Body of pancreas (tissue), 4 donors: ENCODE results near the gene FAM120B. TPM values are rescaled to one million over a fixed set of nuclear protein-coding genes. Genes with fewer than 3 reads are reported as not detected.

Experiments
- ATAC-seq: fragments of 150-250 bp; one replicate; pipeline ENCODE4 v1.9.1; 2016
- DNase-seq, 4 donors: peaks; one replicate each; pipeline ENCODE4 v3.0.0-alpha.2; 2019
- H3K27ac ChIP-seq, 4 donors: fragments of 200-600 bp; sonication (generic); 1 replicate in 3 of 4; 2 replicates in 1 of 4; pipeline versions ENCODE4 v1.5.1 to v1.6.1; 2016 to 2019; ENCODE audit warnings: mild to moderate bottlenecking in 1 of 4, mixed read lengths in 1 of 4, moderate library complexity in 1 of 4
- H3K27me3 ChIP-seq, 2 donors: fragments of 200-600 bp; sonication (generic); one replicate each; pipeline ENCODE4 v1.6.0; 2016; ENCODE audit warnings: mild to moderate bottlenecking in 1 of 2
- H3K36me3 ChIP-seq, 2 donors: fragments of 200-600 bp; sonication (generic); replicated peaks in 1 of 2; 2 replicates each; pipeline ENCODE4 v1.5.1; 2016; ENCODE audit warnings: low read depth in 2 of 2; ENCODE audit not compliant: insufficient read depth in 1 of 2
- H3K4me1 ChIP-seq: fragments of 200-600 bp; sonication (generic); one replicate; pipeline ENCODE4 v1.6.0; 2016
- H3K4me3 ChIP-seq, 2 donors: fragments of 200-600 bp; sonication (generic); 1 replicate in 1 of 2; 2 replicates in 1 of 2; pipeline ENCODE4 v1.5.1; 2016 to 2019
- H3K9me3 ChIP-seq, 3 donors: fragments of 200-600 bp; sonication (generic); 1 replicate in 2 of 3; 2 replicates in 1 of 3; pipeline ENCODE4 v1.5.1; 2016
- POLR2A ChIP-seq, 3 donors: fragments of 450-650 bp; IDR thresholded peaks; one replicate each; pipeline ENCODE4 v1.6.1; 2016; ENCODE audit warnings: antibody characterized with exemption in 3 of 3, mild to moderate bottlenecking in 2 of 3
- WGBS, 2 donors: methylation state at CpG; one replicate each; pipeline ENCODE4 v1.1.5; 2017; 5-methylcytosine and 5-hydroxymethylcytosine counted together
- intact Hi-C: fragments of 100-400 bp; cut with DNase I; formaldehyde crosslinking; loops from one replicate; pipeline ENCODE4 v1.15.1; 2023
- total RNA-seq, 2 donors: library from RNA; depleted of rRNA; stranded (reverse); fragments of >200 nt; gene quantifications; one replicate each; pipeline ENCODE4 v1.1.0, GENCODE V29; 2016
- TF ChIP-seq, protein P1 (sequence below), 7 experiments: fragments of 450-650 bp in 4 of 7; fragments of 200-600 bp in 3 of 7; sonication (generic) in 3 of 7; IDR thresholded peaks; one replicate each; pipeline ENCODE4 v1.5.1; 2016 to 2019; ENCODE audit warnings: antibody characterized with exemption in 7 of 7

FAM120B gene
- total RNA-seq, 2 donors from 2014 or later = 15.6 to 29.0 TPM

- ATAC-seq = no peak
- no peak for DNase-seq
- H3K9me3 ChIP-seq = no peaks in the 10 kb centered on the region
- no peaks in the 10 kb centered on the region for H3K27me3 ChIP-seq
- intact Hi-C loops = no loop called here
- H3K27ac ChIP-seq = no peak overlapping the region
- no peaks in the 10 kb centered on the region for H3K4me1 ChIP-seq
- TF ChIP-seq POLR2A (IDR thresholded peaks at IDR 0.05) = no peak
- TF ChIP-seq, protein P1, sequence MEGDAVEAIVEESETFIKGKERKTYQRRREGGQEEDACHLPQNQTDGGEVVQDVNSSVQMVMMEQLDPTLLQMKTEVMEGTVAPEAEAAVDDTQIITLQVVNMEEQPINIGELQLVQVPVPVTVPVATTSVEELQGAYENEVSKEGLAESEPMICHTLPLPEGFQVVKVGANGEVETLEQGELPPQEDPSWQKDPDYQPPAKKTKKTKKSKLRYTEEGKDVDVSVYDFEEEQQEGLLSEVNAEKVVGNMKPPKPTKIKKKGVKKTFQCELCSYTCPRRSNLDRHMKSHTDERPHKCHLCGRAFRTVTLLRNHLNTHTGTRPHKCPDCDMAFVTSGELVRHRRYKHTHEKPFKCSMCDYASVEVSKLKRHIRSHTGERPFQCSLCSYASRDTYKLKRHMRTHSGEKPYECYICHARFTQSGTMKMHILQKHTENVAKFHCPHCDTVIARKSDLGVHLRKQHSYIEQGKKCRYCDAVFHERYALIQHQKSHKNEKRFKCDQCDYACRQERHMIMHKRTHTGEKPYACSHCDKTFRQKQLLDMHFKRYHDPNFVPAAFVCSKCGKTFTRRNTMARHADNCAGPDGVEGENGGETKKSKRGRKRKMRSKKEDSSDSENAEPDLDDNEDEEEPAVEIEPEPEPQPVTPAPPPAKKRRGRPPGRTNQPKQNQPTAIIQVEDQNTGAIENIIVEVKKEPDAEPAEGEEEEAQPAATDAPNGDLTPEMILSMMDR (IDR thresholded peaks at IDR 0.05) = no peak
- WGBS, 2 donors = 71 to 84% methylated on average over 7 of the region's 7 CpGs
- H3K4me3 ChIP-seq = no peak overlapping the region
- no peaks in the 10 kb centered on the region for H3K36me3 ChIP-seq
These were observed 118.1 kb downstream of the FAM120B start for GRCh38 chr6:170424604-170425126.

GRCh38 chr6:170429450-170429849 is 122.9 kb downstream of the FAM120B start:
- no peak overlapping the region for H3K27ac ChIP-seq
- no peak for DNase-seq
- H3K27me3 ChIP-seq = no peaks in the 10 kb centered on the region
- ATAC-seq = no peak
- no peaks in the 10 kb centered on the region for H3K36me3 ChIP-seq
- 66 to 78% methylated on average over 7 of the region's 7 CpGs for WGBS, 2 donors
- no peaks in the 10 kb centered on the region for H3K9me3 ChIP-seq
- no peak for TF ChIP-seq POLR2A (IDR thresholded peaks at IDR 0.05)
- TF ChIP-seq, protein P1 (IDR thresholded peaks at IDR 0.05) = no peak
- no peaks in the 10 kb centered on the region for H3K4me1 ChIP-seq
- intact Hi-C loops = no loop called here
- H3K4me3 ChIP-seq = no peak overlapping the region

GRCh38 chr6:170433163-170434116 is 126.9 kb downstream of the FAM120B start:
- intact Hi-C loops = no loop called here
- H3K4me1 ChIP-seq = peaks cover 9% of the 10 kb centered on the region
- no peak for ATAC-seq
- no peaks in the 10 kb centered on the region for H3K27me3 ChIP-seq
- H3K4me3 ChIP-seq = no peak overlapping the region
- H3K36me3 ChIP-seq = no peaks in the 10 kb centered on the region
- H3K9me3 ChIP-seq = no peaks in the 10 kb centered on the region
- WGBS, 2 donors = 69 to 74% methylated on average over 14 to 17 of the region's 17 CpGs
- no peak overlapping the region for H3K27ac ChIP-seq
- DNase-seq = no peak
- TF ChIP-seq, protein P1 (IDR thresholded peaks at IDR 0.05) = no peak
- no peak for TF ChIP-seq POLR2A (IDR thresholded peaks at IDR 0.05)

DNA sequence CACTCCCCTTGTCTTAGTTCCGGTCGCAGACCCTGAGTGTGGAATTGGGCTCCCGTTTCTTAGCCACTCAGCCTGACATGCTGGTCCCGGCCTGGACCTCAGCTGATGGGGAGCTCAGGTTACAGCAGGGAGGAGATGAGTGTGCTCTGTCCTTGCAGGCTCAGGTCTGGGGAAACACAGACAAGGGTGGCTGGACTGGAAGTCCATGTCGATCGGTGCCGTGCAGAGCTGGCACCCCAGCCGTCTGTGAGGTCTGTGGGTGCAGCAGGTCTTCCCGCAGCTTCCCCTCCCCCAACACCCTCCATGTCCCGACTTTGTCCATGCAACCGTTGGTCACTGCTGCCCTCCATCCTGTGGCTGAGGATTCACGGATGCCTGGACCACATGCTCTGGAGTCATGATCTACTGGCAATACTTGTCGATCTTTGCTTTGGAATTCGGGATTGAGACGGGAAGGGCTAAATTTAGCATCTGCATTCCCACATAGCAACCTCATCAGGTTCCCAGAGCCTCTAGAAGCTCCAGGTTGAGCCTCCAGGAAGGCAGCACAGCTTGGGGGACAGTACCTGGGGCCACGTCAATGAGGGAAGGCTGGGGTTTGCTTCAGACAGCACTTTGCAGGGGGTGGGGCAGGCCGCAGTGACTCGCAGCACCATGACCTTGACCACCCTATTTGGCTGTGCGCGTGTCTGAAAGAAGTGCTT is 127.7 kb downstream of the FAM120B start:
- TF ChIP-seq, protein P1 (IDR thresholded peaks at IDR 0.05) = no peak
- no peak for TF ChIP-seq POLR2A (IDR thresholded peaks at IDR 0.05)
- H3K4me1 ChIP-seq = peaks cover 9% of the 10 kb centered on the region
- no peak for DNase-seq
- intact Hi-C loops = no loop called here
- H3K36me3 ChIP-seq = no peaks in the 10 kb centered on the region
- ATAC-seq = no peak
- no peak overlapping the region for H3K27ac ChIP-seq
- H3K9me3 ChIP-seq = no peaks in the 10 kb centered on the region
- no peaks in the 10 kb centered on the region for H3K27me3 ChIP-seq
- no peak overlapping the region for H3K4me3 ChIP-seq
- 70 to 92% methylated on average over 2 to 18 of the region's 20 CpGs for WGBS, 2 donors
